ENCODE results near the gene IRX5. TPM values are rescaled to one million over a fixed set of nuclear protein-coding genes. Genes with fewer than 3 reads are reported as not detected.

The IRX5 gene
- polyA plus RNA-seq, 1 experiment = not detected

DNA sequence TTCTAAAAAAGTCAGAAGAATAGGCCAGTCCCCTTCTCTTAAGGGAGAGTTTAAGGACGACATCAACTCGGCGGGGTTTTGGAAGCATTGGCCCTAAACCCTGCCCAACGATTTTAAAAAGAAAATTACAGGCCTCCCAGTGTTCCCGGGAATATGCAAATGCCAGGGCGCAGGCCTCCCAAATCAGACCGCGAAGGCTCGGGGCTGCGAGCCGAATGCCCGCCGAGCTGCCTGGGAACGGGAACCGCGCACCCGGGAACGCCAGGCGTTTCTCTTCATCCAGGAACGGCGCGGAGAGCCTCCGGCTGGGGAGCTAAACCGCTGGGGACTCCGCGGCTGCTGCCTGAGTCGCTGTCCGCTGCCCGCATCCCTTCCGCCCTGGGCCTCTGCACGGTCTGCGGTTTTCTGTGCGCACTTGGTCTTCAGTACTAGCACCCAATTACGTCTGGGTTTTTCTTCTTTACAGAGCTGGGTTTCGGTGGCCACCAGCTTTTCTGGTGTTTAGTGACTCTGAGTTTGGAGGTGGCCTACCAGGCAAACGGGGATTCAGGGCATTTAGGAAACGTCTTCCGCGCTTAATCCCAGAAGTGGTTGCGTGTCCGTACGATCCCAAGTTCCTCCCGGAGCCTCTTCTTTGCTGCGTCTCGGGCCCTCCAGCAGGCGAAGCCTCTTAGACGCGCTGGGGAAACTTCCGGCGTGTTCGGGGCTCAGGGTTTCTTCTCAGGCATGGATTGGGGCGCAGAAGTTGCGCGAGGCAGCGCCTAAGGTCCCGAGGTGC, 5.7 kb downstream of the IRX5 start:
- DNase-seq (ENCODE audit: low read depth, low spot score) = no peak
- Histone ChIP-seq H3K27me3 (ENCODE audit: control insufficient read depth, insufficient read depth, low read length) (peaks cover 91% of the 10 kb centered on the region), H3K9me3 (ENCODE audit: control insufficient read depth, insufficient read depth, low read length) (peaks cover 27% of the 10 kb centered on the region; the same call in 1 of the 2 replicates), H3K4me3 (ENCODE audit: low read depth, low read length) (no peak overlapping the region), H3K27ac (ENCODE audit: low read depth, low read length) (no peak overlapping the region)
- TF ChIP-seq CTCF (IDR thresholded peaks at IDR 0.05; ENCODE audit: low read depth, low read length) = no peak
- ChIA-PET CTCF (interaction anchor here (0.6 kb wide), 1 partner anchor 453 kb away, joined by 5 read pairs; no protein-coding TSS in a partner anchor), POLR2A (no interaction called here)

DNA sequence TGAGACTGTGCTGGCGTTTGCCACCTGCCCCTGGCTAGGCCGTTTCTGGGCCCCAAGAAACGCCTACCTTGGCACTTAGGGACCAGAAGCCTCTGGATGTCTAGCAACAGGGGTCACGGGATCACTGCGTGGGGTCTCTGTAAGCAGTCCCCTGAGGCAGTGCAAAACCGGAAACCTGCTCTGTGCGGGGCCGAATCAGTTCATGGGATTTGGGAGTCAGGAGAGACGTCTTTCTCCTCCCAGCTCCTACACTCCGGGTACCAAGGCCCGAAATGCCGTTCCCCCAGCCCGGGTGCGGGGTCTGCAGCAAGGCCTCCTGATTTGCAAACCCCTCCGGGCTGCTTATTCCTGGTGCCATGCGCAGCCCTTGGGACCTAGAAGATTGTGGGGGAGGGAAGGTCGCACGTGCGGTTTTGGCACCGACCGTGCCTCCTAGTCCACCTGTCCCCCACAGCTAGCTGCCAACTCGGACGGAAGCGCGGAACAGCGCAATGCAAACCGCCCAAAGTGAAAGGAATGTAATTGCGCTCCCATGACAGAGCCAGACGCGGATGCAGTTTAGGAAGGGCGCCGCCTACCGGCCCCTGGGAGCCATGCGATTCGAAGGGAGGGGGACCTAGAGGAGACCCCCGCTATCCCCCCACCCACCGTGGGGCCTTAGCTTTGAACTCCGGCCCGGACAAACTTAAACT, 6.5 kb downstream of the IRX5 start:
- no peak for DNase-seq (ENCODE audit: low read depth, low spot score)
- CTCF ChIA-PET = interaction anchor here (0.5 kb wide), 2 partner anchors 186 to 987 kb away, joined by 3 to 4 read pairs; no protein-coding TSS in a partner anchor
- Histone ChIP-seq H3K27me3 (ENCODE audit: control insufficient read depth, insufficient read depth, low read length) (peaks cover 84% of the 10 kb centered on the region), H3K9me3 (ENCODE audit: control insufficient read depth, insufficient read depth, low read length) (peaks cover 24% of the 10 kb centered on the region; the same call in 1 of the 2 replicates), H3K4me3 (ENCODE audit: low read depth, low read length) (no peak overlapping the region), H3K27ac (ENCODE audit: low read depth, low read length) (no peak overlapping the region)
- TF ChIP-seq CTCF (IDR thresholded peaks at IDR 0.05; ENCODE audit: low read depth, low read length) = peak; percentile 30
- POLR2A ChIA-PET = no interaction called here

DNA sequence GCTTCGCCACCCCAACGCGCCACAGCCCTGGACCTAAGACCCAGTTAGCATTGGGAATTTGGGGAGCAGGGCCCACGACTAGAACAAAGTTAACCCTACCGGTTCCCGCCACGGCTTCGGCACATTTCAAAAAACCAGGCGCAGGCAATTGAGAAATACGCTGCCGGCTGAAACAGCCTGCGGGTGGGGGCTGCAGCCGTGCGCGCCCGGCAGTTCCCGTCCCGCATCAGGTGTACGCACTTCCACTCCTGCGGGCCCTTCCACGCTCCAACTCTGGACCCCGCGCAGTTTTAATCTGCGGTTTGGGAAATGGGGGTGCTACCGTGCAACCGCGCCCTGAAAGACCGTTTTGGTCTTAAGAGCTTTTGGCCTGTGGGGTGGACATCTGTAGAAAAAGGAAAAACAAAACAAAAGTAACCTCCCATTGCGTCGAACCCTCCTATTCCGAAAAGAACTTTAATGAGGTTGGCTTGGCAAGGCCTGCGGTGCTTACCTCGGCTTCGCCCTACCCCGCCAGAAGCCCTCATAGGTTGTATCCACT, 7.1 kb downstream of the IRX5 start:
- ChIA-PET POLR2A (no interaction called here), CTCF (interaction anchor here (0.5 kb wide), 2 partner anchors 187 to 988 kb away, joined by 3 to 4 read pairs; no protein-coding TSS in a partner anchor)
- H3K27ac ChIP-seq (ENCODE audit: low read depth, low read length) = no peak overlapping the region

DNA sequence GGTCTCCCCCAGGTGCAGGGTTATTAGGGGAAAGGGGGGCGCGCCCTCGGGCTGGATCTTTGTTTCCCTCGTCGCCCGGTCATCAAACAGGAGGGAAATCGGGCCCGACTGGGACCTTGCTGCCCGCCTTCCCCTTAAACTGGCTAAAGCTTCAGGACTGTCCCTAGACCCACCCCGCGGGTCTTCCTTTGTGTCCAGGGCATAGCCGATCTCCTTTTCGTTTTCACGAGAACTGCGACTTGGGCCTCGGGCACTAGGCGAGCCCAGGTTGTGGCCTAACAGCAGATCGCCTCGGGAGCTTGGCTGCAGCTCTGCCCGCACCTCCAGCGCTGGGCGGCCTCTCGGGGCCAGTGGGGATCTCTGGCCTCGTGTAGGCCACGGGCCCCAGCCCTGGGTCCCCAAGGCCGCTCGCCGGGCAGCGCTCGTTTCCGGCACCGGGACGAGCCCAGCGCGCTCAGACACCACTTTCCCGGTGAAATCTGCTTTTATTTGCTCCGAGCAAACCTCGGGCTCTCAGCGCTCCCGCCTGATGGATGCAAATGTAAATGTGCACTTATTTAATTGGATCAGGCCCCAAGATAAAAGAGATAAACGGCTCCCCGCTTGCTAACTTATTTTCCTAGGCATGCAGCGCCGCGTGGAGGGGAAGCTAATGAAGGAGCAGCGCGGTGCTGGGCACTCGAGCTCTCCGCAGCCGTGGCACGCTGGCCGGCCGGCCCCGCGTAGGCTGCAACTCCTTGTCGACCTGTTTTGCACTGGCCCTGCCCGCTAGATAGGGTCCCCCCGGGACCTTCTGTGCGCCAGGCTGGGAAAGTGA, 7.8 kb downstream of the IRX5 start:
- POLR2A ChIA-PET = no interaction called here
- no peak for TF ChIP-seq CTCF (IDR thresholded peaks at IDR 0.05; ENCODE audit: low read depth, low read length)
- DNase-seq (ENCODE audit: low read depth, low spot score) = no peak
- H3K27me3 ChIP-seq (ENCODE audit: control insufficient read depth, insufficient read depth, low read length) = peaks cover 76% of the 10 kb centered on the region
- no peak overlapping the region for H3K27ac ChIP-seq (ENCODE audit: low read depth, low read length)
- peaks cover 20% of the 10 kb centered on the region; the same call in 1 of the 2 replicates for H3K9me3 ChIP-seq (ENCODE audit: control insufficient read depth, insufficient read depth, low read length)
- H3K4me3 ChIP-seq (ENCODE audit: low read depth, low read length) = no peak overlapping the region
- CTCF ChIA-PET = no interaction called here

More for the DNA sequence above, 7.1 kb downstream of the IRX5 start:
- Histone ChIP-seq H3K9me3 (ENCODE audit: control insufficient read depth, insufficient read depth, low read length) (peaks cover 20% of the 10 kb centered on the region; the same call in 1 of the 2 replicates), H3K27me3 (ENCODE audit: control insufficient read depth, insufficient read depth, low read length) (peaks cover 78% of the 10 kb centered on the region), H3K4me3 (ENCODE audit: low read depth, low read length) (no peak overlapping the region)
- DNase-seq (ENCODE audit: low read depth, low spot score) = no peak
- no peak for TF ChIP-seq CTCF (IDR thresholded peaks at IDR 0.05; ENCODE audit: low read depth, low read length)

All from AG04450 (cell line).